HL-60/S4 (cell line): ENCODE data around the gene C5orf22.
"Not testable (repeated sequence)": the region's sequence is repeated elsewhere in the genome, so short reads cannot be mapped to it uniquely, and the experiment has no call there.

Source experiments
- in situ Hi-C: fragments of 300-500 bp; cut with MboI; formaldehyde crosslinking; loops from 2 replicates; pipeline ENCODE4 v1.14.3; 2022; ENCODE audit warnings: low sequenced_read_pairs

The C5orf22 gene

DNA sequence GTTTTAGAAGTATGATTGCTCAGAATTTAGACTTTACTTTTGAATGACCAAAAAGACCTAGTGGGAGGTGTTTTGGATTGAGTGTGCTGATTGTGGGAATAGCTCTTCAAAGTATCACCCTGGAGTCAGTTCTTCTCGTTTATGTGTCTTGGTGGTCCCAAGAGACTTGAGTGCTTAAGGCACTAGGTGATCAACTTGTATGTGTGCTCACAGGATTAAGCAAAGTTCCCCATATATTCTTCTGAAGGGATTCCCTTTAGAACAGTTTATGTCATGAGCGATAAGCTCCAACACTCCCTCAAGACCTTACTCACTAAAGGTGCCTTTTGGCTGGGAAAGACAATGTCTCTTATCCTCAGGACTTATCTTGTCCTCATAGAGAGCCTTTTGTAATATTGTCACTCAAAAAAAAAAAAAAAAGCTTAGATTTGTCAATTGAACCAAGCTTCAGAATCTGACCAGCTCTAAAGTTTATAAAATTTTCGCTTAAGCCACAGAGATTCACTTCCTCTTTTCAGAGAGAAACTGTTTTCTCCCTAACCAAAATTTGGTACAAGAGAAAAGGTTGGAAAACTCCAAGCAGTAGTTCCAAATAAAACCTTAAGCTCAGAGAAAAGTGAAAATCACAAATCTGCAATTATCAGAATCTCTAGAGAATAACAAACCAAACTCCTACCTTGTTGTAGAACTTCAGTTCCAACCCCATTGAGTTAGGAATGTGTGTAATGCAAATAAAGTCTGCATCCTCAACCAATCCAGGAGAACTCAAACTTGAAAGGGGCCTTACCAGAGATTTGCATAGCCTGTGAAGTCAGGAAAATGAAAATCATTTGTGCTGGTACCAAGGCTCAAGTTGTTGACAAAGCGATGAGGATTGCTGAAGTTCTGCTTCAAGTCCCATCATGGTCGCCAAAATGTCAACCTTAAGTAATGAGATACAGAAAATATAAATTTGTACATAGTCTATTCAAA is 66.8 kb downstream of the C5orf22 start:
- in situ Hi-C loops, result loop anchor here (25.0 kb wide), 1 partner anchor 488 kb away; no protein-coding TSS in a partner anchor

DNA sequence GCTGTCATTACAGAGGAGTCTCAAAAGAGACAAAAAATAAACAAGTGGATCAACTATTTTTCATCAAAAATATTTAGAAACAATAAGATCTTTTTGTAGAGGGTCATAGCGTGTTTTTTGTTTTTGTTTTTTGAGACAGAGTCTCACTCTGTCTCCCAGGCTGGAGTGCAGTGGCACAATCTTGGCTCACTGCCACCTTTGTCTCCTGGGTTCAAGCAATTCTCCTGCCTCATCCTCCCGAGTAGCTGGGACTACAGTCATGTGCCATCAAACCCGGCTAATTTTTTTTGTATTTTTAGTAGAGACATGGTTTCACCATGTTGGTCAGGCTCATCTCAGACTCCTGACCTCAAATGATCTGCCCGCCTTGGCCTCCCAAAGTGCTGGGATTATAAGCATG is 70.2 kb downstream of the C5orf22 start:
- in situ Hi-C loops, result not testable (repeated sequence)

DNA sequence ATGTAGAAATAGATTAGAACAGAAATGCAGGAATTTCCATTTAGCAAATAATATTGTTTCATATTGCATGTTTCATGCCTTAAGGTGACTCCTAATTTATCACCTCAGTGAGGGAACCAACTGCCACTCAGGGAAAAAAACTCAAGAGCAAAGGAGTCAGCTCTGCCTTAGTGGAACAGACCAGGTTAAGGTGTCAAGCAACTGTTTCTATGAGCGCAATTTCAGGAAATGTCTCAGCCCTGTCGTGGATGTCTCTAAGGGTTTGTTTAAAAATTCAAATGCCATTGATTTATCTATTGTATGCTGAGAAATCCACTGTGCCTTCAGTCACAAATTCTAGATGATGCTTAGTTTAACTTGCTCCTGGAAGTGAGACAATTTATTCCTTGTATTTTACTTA is 72.1 kb downstream of the C5orf22 start:
- in situ Hi-C loops, result no loop called here

DNA sequence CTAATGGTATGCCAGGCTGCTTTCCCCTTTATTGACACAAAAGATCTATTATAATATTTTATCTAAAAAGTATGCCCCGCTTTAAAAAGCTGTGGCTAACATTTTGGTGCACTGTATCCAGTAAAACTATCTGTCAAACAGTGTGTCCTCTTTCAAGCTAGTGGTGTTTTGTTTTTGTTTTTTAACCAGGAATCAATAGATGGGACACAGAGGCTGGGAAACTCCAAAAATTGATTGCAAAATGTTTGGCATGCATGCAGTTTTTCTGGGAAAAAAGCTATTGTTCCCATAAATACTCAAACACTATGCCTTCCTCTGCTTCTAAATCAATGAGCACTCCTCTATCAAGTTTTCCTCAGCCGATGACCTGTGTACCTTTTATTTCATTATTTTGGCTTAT is 72.5 kb downstream of the C5orf22 start:
- in situ Hi-C loops, result no loop called here
